ENCODE measurements around the gene SLC29A3.

SLC29A3 gene

GRCh38 chr10:71325267-71325666 is 6.2 kb downstream of the SLC29A3 start:
- DNase-seq = no peak

DNA sequence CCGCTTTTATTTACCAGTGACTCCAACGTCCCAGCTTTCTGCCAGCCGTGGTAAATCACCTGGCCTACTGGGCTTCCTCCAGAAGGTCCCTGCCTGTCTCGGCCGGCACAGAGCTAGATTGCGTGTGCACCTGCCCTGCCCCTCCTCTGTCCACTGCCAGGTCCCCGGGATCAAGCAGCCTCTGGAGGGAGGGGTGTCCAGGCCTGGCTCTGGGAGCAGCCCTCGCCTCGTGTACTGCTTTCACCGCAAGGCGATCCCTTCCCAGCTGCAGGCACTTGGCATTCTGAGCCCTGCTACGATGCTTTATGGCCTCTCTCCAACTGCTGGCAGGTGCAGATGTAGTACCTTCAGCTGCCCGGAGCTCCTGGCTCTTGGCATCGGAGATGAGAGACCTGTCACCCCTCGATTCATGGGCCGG is 7.4 kb downstream of the SLC29A3 start:
- no peak for DNase-seq

DNA sequence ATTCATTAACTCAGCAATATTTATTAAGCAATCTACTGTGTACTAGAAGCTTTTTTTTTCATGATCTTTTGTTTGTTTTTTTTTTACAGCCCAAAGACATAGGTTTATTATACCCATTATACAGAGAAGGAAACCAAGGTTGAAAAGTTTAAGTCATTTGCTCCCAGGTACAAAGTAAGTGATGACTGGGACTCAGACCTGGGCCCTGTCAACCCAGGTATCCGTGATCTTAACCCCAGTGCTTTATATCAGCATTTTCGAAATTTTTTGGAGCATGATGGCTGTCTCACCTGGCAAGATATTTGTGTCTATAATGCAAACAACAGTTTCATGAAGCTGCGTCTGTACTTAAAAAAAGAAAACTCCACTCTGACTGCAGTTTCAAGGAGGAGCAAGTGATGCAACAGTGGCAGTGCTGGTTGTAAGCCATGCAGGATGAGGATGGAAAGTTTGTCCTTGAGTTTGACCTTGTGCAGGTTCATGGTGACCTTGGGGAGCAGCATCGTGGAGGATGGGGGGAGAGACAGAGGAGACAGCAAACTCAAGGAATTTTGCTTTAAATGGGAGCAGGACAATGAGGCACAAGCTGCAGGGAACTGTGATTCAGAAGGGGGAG is 11.8 kb downstream of the SLC29A3 start:
- no peak for DNase-seq

DNA sequence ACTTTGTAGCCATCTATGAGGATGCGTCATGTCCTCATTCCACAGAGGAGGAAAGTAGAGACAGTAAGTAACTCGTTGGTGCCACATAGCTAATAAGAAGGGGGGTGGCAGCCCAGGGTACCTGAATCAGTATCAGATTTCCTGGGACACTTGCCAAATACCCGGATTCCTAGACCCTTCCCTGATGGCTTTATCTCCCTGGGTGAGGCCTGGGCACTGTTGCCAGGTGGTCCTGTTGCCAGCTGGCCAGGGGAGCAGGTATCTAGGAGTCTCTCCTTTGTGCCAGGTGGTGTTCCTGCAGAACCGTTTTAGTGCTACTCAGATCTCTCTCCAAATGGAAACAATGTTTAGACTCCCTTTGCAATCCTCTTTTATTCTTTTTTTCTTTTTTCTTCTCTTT is 12.7 kb downstream of the SLC29A3 start:
- no peak for DNase-seq

GRCh38 chr10:71332466-71332865 is 13.4 kb downstream of the SLC29A3 start:
- no peak for DNase-seq

DNA sequence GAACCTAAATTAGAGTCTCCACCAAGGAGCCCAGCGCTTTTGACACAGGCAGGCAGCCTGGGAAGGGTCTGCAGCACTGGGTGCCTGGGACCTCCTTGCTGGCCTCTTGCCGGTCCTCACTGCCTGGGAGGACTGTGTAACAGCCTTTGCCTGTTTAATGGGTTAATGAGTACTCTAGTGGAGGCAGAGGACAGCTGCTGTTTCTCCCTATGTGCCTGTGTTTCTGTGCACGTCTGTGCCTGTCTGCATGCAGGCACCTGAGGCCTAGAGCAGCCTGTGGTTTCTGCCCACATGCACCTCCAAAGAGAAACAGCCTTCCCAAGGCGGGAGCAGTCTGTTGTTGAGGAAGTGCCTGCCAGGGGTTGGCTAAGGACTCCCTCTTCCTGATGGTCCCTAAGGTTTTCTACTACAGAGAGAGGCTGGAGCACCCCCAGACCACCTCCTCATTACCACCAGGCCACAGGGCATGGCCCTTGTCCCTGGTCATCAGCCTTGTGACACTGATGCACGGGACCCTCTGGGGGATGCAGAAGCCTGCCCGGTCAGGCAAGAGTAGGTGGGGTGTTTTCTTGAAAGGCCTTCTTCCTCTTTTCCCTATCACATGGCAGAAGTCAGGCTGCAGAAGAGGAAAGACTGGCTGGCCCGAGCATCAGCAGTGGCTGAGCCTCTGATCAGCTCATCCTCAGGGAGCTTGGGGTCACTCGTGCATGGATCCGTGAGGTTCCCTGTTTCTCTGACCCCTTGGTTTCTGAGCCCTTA is 14.2 kb downstream of the SLC29A3 start:
- DNase-seq = no peak

GRCh38 chr10:71334221-71334791 is 15.2 kb downstream of the SLC29A3 start:
- DNase-seq = no peak

DNA sequence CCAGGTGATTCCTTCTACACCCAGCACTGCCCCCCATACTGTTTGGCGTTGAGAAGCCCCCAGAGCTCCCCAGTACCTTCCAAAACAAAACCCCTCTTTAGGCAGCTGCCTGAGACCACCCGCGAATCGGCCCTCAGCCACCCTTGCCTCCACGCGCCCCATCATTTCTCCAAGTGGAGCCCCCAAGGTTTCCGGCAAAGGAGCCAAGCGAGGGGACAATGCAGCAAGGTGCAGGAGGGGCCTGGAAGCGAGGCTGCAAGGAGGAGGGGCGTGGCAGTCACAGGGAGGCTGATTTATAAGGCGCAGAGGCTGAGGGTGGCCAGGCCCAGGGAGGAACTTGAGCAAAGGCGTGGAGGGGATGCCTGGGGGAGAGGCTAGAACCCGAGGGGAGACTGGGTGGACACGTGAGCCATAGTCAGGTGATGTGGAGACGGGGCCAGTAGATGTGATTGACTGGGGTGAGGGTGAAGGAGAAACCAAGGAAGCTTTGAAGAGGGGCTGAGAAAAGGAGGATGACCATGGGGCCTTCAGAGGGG is 16.2 kb downstream of the SLC29A3 start:
- no peak for DNase-seq

- DNase-seq = no peak
These were observed 17.6 kb downstream of the SLC29A3 start for GRCh38 chr10:71336632-71337031.

DNA sequence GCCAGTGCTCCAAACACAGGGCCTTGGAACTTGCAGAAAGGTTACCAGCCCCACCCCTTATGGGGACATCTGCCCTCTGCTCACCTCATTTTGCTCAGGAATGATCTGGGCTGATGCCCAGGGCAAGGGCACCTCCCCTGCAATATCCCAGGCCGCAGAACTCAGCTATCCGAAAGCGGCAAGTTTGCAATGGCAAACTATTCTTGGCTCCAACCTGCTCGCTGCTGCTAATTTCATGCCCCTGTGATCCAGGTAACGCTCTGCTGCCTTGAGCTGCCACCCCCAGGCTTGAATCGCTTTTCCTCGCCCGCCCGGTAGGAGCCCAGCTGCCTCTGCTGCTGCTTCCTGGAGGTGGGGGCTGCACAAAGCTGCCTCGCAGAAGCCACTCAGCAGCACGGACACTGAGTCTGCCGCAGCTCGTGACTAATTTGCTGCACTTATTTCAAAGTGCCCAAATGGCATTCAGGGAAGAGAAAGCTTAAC is 18.2 kb downstream of the SLC29A3 start:
- DNase-seq = no peak

- no peak for DNase-seq
These were observed 19.9 kb downstream of the SLC29A3 start for GRCh38 chr10:71338728-71339495.

DNA sequence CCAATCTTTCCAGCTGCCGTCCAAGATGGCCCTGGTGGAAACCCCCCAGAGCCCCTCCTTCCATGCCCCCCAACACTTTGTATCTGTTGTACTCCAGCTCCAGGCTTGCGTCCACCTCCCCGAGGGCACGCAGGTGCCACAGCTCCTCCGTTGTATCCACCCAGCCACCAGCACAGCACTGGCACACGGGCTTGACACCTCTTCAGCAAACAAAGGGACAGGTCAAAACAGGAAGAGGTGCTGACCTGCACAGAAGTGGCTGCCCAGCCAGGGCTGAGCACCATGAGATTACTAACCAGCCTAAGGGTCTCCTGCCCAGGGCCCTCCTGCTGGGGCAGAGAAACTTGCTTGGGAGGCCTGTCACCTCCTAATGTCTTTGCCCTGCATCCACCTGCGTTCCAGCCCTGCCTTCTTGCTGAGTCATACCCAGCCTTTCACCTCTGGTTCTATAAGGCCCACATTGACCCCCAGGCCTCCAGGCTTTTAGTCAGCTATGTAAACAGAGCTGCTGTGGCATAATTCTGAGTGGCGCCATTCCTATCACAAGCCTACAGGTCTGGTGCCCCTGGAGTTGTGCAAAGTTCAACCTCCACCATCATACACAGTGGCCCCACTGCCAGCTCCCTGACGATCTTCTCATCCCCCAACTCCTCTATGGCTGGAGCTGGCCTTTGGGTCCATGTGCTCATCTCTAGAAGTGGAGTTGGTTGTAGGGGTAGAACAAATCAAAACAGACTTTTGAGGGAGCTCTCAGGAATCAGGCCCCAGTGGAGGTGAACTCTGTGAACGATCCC is 20.9 kb downstream of the SLC29A3 start:
- DNase-seq = no peak

GRCh38 chr10:71342573-71343391 is 23.7 kb downstream of the SLC29A3 start:
- DNase-seq = no peak

DNA sequence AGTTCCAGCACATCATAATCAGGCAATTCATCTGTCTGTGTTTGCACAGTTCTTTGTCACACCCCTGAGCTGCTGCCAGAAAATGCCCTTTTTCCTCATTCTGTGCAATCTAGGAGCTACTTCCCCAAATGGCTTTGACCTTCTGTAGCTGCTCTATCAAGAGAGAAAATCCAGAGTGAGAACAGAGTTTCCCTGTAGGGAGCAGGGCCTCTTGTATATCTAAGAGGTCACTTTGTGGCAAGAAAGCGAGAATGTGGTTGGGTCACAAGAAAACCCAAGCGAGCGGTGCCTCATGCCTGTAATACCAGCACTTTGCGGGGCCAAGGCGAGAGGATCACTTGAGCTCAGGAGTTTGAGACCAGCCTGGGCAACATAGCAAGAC is 24.3 kb downstream of the SLC29A3 start:
- DNase-seq = peak; percentile 6

DNA sequence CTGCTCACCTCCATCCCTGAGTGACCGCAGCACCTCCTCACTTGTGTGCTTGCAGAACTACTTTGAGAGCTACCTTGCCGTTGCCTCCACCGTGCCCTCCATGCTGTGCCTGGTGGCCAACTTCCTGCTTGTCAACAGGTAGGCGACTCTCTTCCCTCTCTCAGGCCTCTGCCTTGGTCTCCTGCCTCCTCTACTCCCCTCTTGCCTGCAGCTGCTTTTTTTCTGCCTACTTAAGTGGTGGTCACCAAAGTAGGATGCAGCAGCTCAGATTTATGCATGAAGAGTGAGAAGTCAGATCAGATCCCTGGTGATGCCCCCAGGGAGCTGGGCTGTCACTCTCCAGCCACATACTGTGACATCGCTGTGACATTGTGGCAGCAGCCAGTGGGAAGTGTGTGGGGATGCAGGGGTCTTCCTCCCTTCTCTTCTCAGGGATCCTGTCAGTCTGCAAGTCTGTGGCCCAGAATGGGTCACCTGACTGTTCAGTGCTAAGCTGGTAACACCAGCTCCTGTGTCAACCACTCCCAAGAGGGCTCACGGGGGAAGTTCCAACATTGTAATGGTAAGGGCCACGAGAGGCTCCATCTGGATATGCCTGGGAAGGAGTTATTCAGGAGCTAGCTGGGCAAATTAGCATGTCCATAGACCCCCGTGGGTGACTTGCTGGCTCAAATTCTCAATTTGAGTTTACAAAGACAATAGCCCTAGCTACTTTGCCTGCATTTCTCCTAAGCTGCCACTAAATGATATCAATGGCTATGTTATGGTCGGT is 25.3 kb downstream of the SLC29A3 start:
- no peak for DNase-seq

- DNase-seq = no peak
These were observed 26.0 kb downstream of the SLC29A3 start for GRCh38 chr10:71344993-71345480.

- no peak for DNase-seq
These were observed 26.6 kb downstream of the SLC29A3 start for GRCh38 chr10:71345694-71346093.

DNA sequence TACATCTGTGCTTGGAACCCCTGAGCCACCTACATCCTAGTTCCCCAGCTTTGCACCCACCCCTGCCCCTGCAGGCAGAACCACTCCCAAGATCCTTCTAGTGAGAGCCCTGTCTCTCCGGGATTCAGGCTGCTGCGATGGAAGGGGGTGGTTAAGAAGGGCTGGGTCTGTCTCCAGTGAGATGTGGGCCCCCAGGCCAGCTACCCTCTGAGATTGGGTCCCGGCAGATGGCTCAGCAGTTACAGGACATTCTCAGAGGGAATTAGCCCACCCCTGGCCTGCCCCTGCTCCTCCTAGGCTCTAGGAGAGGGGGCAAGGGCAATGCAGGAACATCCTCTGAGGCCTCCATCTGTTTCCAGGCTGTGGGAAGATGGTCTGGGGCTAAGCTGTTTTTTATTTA is 27.7 kb downstream of the SLC29A3 start:
- no peak for DNase-seq

DNA sequence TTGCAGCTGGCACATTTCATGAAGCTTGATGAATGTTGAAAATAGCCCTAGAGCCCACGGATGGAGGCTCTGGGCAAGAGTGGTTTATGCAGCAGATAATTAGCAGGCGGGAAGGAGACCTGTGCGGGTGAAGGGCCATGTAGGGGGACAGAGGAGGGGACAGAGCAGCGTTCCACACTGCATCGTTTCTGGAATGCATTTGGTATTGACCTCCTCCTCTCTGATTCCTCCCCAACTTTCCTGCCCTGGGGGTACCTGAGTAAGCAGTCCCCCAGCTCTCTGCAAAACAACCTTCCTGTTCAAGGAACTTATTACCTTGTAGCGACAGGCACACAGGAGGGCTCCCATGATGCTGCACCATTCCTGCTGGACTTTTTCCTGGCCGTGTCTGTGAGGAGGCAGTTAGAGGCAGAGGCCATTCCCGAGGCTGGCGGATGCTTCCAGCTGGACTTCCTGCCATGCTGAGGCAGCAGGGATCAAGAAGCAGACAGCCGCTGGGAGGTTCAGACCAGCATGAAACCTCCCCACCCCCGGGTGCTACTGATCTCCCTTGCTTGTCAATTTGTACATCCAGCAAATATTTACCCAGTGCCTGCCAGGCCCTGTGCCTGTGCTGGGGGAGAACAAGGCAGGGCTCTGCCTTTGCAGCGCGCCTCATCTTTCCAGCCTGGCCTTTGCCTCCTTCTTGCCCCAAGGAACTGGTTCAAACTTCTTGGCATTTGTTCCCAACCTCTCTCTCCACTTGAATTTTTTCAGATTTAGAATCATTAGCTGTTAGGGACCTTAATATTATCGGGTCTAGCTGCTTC is 28.7 kb downstream of the SLC29A3 start:
- no peak for DNase-seq

- no peak for DNase-seq
These were observed 29.8 kb downstream of the SLC29A3 start for GRCh38 chr10:71348850-71349249.
